Inflammatory macrophage treated with lipopolysaccharide for 1 hour (primary cell): Measurements from ENCODE around the gene ATP2B2.

Experiments used
- DNase-seq, 2 donors: peaks; one replicate each; pipeline ENCODE4 v3.0.0-alpha.2; 2020 to 2022

ATP2B2 gene

GRCh38 chr3:10289787-10290355 lies 215.5 kb downstream of the ATP2B2 start:
- no peak for DNase-seq

- DNase-seq = no peak
Measured at GRCh38 chr3:10289077-10289476, 216.3 kb downstream of the ATP2B2 start.

- no peak for DNase-seq
Measured at GRCh38 chr3:10288575-10288960, 216.8 kb downstream of the ATP2B2 start.

GRCh38 chr3:10287936-10288574 lies 217.3 kb downstream of the ATP2B2 start:
- no peak for DNase-seq

- peak in 1 of 2 donors; percentile 21 for DNase-seq
Measured at GRCh38 chr3:10286596-10287295, 218.6 kb downstream of the ATP2B2 start.

- no peak for DNase-seq
Measured at GRCh38 chr3:10286133-10286524, 219.3 kb downstream of the ATP2B2 start.

- DNase-seq = peak in 1 of 2 donors; percentile 60
Measured at GRCh38 chr3:10285272-10286132, 219.9 kb downstream of the ATP2B2 start.

- peak in 1 of 2 donors; percentile 39 for DNase-seq
Measured at GRCh38 chr3:10284496-10284895, 220.9 kb downstream of the ATP2B2 start.

GRCh38 chr3:10283638-10284037 lies 221.7 kb downstream of the ATP2B2 start:
- no peak for DNase-seq

- peak; percentile 24 to 69 for DNase-seq
Measured at GRCh38 chr3:10281951-10282350, 223.4 kb downstream of the ATP2B2 start.

GRCh38 chr3:10280571-10280970 lies 224.8 kb downstream of the ATP2B2 start:
- DNase-seq = no peak

GRCh38 chr3:10280177-10280529 lies 225.2 kb downstream of the ATP2B2 start:
- no peak for DNase-seq

- peak; percentile 18 to 46 for DNase-seq
Measured at GRCh38 chr3:10279384-10280176, 225.8 kb downstream of the ATP2B2 start.

GRCh38 chr3:10278501-10278900 lies 226.9 kb downstream of the ATP2B2 start:
- no peak for DNase-seq

- no peak for DNase-seq
Measured at GRCh38 chr3:10277115-10277625, 228.2 kb downstream of the ATP2B2 start.

- DNase-seq = no peak
Measured at GRCh38 chr3:10274601-10275000, 230.8 kb downstream of the ATP2B2 start.
